ENCODE data around the gene RASSF5.

Gene RASSF5

GRCh38 chr1:206497363-206497762 lies 10.0 kb upstream of the RASSF5 start:
- no peak for DNase-seq (ENCODE audit: low read depth in 2 of 2)

DNA sequence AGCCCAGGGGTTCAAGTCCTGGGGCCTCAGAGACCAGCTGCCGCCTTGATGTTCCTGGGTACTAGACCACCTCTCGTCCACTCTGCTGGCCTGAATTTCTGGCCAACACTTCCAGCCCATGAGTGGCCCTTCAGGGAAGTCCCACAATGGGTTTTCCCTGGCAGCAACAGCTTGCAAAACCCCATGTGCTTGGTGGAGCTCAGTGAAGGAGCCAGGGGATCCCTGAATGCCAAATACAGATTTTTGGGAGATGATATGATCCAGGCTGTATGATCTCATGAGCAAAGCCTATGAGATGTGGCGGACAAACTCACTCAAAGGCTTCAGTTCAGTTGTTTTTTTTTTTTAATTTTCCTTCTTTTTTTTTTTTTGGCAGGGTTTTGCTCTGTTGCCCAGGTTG lies 9.6 kb upstream of the RASSF5 start:
- DNase-seq (ENCODE audit: low read depth in 2 of 2) = no peak

- no peak for DNase-seq (ENCODE audit: low read depth in 2 of 2)
Measured at GRCh38 chr1:206498685-206499084, 8.6 kb upstream of the RASSF5 start.

GRCh38 chr1:206500046-206500445 lies 7.3 kb upstream of the RASSF5 start:
- DNase-seq (ENCODE audit: low read depth in 2 of 2) = no peak

GRCh38 chr1:206501881-206502280 lies 5.5 kb upstream of the RASSF5 start:
- no peak for DNase-seq (ENCODE audit: low read depth in 2 of 2)

DNA sequence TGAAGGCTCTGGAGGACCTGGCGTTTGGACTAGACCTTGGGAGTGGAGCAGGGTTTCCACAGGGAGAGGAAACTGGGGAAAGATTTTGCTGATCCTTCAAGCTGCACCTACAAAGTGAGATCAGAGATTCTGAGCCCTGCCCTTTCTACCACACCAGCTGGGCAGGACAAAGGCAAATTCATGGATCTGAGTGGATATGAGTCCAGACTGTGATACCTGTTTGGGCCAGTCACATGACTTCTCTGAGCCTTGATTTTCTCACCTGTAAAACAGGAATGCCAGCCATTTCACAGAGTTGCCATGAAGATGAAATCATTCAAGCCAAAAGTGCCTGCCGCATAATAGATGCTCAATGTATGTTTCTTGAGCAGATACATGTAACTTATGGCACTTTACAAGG lies 4.9 kb upstream of the RASSF5 start:
- no peak for DNase-seq (ENCODE audit: low read depth in 2 of 2)

- no peak for DNase-seq (ENCODE audit: low read depth in 2 of 2)
Measured at GRCh38 chr1:206502812-206503211, 4.5 kb upstream of the RASSF5 start.

- no peak for DNase-seq (ENCODE audit: low read depth in 2 of 2)
Measured at GRCh38 chr1:206503591-206504362, 3.6 kb upstream of the RASSF5 start.

GRCh38 chr1:206504363-206504713 lies 3.0 kb upstream of the RASSF5 start:
- DNase-seq (ENCODE audit: low read depth in 2 of 2) = no peak

DNA sequence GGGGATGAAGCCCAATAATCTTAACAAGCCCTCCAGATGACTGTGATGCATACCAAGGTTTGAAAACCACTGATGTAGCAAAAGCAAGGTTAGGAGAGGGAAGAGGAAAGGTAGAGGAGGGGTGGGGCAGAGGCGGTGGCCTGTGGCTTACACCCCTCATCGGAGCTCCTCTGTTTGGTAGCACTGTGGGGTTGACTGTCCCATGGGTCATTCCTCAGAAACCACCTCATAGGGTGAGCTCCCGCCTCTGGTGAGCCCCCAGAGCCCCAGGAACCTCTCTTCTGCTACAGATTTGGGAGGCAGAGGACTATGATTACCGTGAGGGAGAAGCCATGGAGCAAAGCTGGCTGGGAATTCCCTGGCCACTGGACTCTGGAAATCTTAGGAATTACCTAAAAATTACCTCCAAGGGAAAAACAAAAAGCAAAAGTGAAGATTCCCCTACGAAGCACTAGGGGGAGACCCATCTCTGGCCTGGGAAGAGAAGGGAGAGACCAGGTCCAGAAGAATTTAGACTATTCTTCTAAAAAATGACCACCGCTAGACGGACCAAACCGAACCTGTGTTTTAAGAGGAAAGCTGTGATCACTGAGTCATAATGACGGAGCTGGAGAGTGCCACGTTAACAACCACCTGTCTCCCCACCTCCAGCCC lies 1.5 kb upstream of the RASSF5 start:
- DNase-seq (ENCODE audit: low read depth in 2 of 2) = no peak

GRCh38 chr1:206506405-206507283 lies 687 bp upstream of the RASSF5 start:
- peak in 1 of 2 donors; percentile 15 for DNase-seq (ENCODE audit: low read depth in 2 of 2)

- DNase-seq (ENCODE audit: low read depth in 2 of 2) = no peak
Measured at GRCh38 chr1:206508130-206508889, 979 bp downstream of the RASSF5 start.

GRCh38 chr1:206508956-206509355 lies 1.6 kb downstream of the RASSF5 start:
- DNase-seq (ENCODE audit: low read depth in 2 of 2) = no peak

DNA sequence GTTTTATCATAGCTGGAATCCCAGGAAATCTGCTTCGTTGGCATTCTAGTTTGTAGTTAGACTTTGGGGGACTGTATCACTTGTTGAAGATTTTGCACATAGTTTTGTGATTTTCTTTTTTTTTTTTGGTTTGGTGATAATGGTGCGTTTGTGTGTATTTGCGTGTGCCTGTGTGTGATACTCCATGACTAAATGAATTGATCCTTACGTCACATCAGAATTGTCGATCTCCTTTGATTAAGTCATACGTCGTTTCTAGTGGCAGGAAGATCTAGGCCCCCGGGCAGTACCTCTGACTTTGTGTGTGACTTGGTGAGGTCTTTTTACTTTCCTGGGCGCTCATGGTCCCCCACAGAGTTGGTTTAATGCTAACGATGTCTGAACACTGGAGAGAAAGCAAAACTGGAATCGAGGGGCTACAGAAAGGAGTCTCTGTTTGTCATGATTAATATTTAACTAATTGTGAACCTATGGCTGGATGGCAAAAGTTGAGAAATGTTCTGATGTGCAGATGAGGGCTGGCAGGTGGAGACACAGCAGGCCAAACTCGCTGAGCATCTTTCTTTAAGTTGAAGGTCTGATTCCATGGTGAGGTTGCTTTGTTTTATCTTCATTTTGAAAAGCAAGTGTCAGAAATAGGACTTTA lies 2.4 kb downstream of the RASSF5 start:
- DNase-seq (ENCODE audit: low read depth in 2 of 2) = no peak

- no peak for DNase-seq (ENCODE audit: low read depth in 2 of 2)
Measured at GRCh38 chr1:206510371-206510770, 3.0 kb downstream of the RASSF5 start.

DNA sequence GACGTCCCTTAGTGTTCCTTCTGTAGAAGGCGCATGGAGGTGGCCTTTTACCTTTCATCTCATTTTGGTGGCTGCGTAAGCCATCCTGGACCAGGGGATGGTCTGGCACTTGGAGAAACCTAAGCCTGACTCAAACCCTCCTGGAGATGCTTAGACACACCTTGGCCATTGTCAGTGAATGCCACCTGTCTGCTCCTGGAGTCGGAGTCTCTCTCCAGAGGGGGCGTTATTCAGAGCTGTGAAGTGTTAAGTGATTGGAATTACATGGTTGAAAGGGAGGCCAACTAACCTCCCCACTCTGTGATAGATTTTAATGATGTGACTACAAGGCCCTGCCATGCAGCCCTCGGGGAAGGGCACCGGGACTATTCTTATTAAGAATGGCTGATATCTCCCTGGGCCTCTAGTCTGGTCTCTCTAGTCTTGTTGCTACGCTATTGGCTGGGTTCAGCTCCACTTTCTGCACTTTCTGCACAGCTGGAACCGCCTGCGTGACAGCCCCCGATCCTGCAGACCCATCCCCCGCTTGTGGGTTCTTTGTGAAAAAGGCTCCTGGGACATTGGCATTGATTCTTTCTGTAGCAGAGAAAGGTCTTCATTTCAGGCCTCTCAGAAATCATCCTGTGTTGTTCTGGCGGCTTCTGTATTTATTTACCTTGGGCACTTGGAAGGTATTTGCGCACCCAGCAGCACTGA lies 4.2 kb downstream of the RASSF5 start:
- no peak for DNase-seq (ENCODE audit: low read depth in 2 of 2)

DNA sequence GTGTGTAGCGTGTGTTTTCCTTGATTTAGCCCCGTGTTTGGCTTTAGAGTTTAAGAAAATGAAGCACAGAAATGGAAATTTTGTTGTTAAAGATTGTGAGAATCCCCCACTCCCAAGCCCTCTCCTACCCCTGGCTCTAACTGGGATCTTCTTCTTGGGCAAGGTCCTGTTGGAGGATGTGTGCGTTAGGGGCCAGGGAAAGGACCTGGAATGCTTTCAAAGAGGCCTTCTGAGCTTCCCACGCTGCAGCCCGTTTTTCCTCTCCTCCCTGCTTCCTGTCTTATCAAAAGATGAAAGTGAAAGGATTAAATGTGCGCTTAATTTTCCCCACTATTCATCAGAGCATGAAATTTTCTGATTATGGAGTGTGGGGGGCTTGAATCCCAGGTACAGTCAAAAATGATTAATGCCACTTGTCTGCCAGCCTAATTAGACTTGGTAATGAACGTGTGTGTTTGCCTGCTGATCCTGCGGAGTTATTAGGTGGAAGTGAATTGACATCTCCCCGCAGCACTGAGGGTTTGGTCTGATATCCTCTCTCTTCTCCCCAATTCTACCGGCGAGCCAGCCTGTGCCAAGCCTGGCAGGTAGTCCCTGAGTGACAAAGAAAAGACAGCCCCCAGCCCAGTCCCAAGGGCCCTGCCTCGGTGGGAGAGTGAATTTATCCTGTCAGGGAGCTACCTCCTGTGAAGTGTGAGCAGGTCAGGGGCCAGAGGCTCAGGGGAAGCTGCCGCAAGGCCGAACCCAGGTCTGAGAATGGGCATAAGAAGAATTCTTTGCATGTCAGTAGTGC lies 4.9 kb downstream of the RASSF5 start:
- no peak for DNase-seq (ENCODE audit: low read depth in 2 of 2)

DNA sequence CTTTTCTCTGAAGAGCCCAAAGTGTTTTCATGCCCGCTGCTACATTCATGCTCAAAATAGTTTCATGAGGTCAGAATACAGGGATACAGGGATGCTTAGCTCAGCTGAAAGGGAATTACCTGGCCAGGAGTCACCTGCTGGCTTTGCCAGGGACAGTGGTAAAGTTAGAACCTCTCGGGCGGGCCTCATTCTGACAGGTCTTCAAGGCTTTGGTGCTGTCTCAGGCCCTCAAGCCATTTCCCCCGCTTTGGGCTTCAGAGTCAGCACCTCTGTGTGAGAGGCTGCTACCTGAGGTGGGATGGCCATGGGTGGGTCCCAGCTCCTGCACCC lies 5.5 kb downstream of the RASSF5 start:
- no peak for DNase-seq (ENCODE audit: low read depth in 2 of 2)

DNA sequence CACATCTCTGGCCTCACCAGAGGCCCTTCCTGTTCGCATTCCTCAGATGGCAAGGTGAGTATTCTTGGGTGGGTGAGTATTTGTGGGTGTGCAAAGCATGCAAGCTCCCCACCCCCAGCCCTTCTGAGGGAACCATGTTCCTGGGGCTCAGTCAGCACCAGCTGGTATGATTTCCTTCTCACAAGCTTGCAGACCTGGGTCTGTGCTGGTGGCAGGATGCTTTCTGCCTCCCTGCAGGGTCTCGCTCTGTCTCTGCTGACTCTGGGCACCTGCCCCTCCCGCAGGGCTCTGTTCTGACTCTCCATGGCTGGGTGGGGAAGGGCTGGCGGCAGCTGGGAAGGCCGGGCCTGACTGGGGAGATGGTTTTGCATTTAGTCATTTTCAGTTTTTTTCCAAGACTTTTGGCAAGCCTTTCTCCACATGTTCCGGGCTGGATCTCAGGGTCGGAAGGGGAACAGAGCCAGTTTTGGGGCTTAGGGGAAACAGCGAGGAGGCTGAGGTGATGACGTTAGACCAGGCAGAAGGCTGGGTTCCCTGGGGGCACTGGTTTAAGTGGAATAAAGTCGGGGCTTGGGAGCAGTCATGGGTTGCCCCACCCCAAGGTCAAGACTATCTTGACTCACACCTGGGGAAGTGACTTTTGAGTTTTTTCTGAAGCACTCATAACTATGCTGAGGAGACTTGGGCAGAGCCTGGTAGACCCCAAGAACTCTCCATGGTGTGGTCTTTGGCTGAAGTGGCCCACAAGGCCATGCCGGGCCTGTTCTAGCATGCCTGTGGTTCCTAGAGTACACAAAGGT lies 6.2 kb downstream of the RASSF5 start:
- no peak for DNase-seq (ENCODE audit: low read depth in 2 of 2)

Data from stimulated activated CD4-positive, alpha-beta T cell treated with anti-CD3 and anti-CD28 coated beads, Interleukin-1b, Interleukin-23, amount 100 ng/mL, for 4 hours (primary cell).